Measurements from ENCODE around the gene JAM3.

DNA sequence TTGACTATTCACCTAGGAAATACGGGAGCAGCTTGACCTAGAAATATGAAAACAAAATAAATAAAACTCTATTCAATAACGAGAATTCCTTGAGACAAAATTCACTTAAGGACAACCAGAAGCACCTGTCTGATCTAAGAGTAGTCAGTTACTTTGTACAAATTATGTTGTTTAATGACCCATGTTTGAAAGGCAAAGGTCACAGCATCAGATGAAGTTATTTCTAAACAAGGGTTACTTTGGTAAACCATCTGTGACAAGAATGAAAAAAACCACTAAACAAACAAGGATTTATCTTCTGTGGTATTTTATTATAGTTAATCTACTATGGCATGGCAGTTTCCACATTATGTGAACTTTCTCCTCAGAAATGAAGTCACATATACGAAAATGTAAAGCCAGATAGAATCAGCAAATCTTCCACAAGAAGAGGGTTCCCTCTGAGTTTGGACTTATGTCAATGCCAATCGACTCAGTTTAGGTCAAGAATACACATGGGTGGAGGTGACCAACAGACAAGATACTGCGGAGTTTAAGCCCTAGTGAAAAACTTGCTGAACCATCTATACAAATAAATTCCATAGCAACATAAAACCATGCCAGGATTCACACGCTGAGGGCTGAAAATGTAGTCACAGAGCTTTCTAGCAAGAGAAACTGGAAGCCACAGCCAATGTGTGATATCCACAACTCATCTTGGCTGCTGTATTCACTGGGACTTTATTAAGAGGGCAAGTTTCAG, 101.5 kb downstream of the JAM3 start:
- no peak for TF ChIP-seq POLR2A (IDR thresholded peaks at IDR 0.05)
- TF ChIP-seq, protein P1, sequence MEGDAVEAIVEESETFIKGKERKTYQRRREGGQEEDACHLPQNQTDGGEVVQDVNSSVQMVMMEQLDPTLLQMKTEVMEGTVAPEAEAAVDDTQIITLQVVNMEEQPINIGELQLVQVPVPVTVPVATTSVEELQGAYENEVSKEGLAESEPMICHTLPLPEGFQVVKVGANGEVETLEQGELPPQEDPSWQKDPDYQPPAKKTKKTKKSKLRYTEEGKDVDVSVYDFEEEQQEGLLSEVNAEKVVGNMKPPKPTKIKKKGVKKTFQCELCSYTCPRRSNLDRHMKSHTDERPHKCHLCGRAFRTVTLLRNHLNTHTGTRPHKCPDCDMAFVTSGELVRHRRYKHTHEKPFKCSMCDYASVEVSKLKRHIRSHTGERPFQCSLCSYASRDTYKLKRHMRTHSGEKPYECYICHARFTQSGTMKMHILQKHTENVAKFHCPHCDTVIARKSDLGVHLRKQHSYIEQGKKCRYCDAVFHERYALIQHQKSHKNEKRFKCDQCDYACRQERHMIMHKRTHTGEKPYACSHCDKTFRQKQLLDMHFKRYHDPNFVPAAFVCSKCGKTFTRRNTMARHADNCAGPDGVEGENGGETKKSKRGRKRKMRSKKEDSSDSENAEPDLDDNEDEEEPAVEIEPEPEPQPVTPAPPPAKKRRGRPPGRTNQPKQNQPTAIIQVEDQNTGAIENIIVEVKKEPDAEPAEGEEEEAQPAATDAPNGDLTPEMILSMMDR (IDR thresholded peaks at IDR 0.05) = no peak
